Measurements from ENCODE around the gene AEN. TPM values are rescaled to one million over a fixed set of nuclear protein-coding genes. Genes with fewer than 3 reads are reported as not detected.

Gene AEN
- total RNA-seq, 1 experiment from 2014 or later = 36.2 TPM

DNA sequence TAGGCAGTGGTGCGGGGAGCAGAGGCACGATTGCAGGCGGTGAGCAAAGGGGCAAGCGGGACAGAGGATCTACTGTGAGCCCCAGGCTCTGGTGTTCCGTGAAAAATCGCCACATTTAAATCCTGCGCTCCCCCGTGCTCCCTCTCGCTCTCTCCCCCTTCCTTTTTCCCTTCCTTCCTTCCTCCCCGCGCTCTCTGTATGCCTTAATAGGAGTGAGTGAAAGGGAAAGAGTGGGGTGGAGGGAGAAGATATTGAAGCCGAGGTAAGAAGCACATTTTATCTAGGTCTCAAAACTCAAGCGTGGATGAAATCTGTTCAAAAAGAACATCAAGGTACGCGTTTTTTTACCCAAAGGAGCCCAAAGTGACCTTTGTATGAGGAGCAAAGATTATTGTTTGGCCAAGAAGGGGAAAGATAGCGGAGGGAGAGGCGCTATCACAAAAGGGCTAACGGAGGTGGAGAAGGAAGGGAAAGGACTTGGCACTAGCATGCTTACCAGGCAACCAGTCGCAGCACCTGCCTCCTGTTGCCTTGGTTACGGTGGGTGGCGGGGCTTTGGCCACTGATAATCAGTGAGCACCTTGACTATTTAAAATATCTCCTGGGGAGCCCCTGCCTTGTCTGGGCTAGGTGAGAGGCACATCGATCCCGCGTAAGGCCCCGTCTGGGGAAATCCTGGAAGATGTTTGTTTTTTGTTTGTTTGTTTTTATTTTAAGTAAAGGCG lies 14.9 kb upstream of the AEN start (continued):
- no peak for TF ChIP-seq CTCF (IDR thresholded peaks at IDR 0.05 in 2 of 3, conservative IDR thresholded peaks at IDR 0.05 in 1 of 3; ENCODE audit: borderline replicate concordance in 1 of 3, insufficient read depth in 1 of 3, low read depth in 2 of 3, low read length in 2 of 3)
- no peak for TF ChIP-seq RAD21 (IDR thresholded peaks at IDR 0.05; ENCODE audit: low read depth)
- no peak for TF ChIP-seq EGR1 (IDR thresholded peaks at IDR 0.05; ENCODE audit: low read depth)
- no peak for TF ChIP-seq ZFX (IDR thresholded peaks at IDR 0.05)
- no peak for TF ChIP-seq SRF (IDR thresholded peaks at IDR 0.05; ENCODE audit: low read depth)
- no peak for TF ChIP-seq TCF7L2 (IDR thresholded peaks at IDR 0.05; ENCODE audit: borderline replicate concordance, extremely low read depth, insufficient read depth, insufficient read length)
- no peak for TF ChIP-seq POLR2A (IDR thresholded peaks at IDR 0.05; ENCODE audit: borderline replicate concordance, extremely low read depth, insufficient read depth, insufficient read length)
- no peak for TF ChIP-seq CEBPB (IDR thresholded peaks at IDR 0.05; ENCODE audit: low read depth)

- POLR2A ChIA-PET = no interaction called here
- intact Hi-C loops (cut with micrococcal nuclease) = no loop called here
Measured at GRCh38 chr15:88607951-88608350, 13.2 kb upstream of the AEN start.

More at GRCh38 chr15:88607951-88608350, 13.2 kb upstream of the AEN start:
- DNase-seq (ENCODE audit: low read depth, low spot score) (no peak), ATAC-seq (no peak)
- ChIA-PET CTCF (interaction anchor here (1.1 kb wide), 1 partner anchor 9 kb away, joined by 4 read pairs; no protein-coding TSS in a partner anchor), RAD21 (ENCODE audit: low non-redundant PET in 1 of 2, low total read pairs in 2 of 2, uncharacterized antibody in 2 of 2, unreplicated experiment in 2 of 2) (no interaction called here)
- BruUV-seq (replicated peaks) = no TSS peak
- H4K20me1 ChIP-seq (ENCODE audit: insufficient read depth) = no peaks in the 10 kb centered on the region
- peaks cover 0 to 2% of the 10 kb centered on the region in 2 experiments; a peak in 1 of 4 replicates for H3K4me1 ChIP-seq (ENCODE audit: control insufficient read depth in 1 of 2, insufficient read depth in 2 of 2, low read length in 2 of 2)
- H3K4me2 ChIP-seq (ENCODE audit: low read length) = no peak overlapping the region
- H3K4me3 ChIP-seq (replicated peaks in 1 of 2; ENCODE audit: low read depth in 1 of 2, low read length in 2 of 2) = no peak overlapping the region
- no peaks in the 10 kb centered on the region for H3K9me3 ChIP-seq (ENCODE audit: control insufficient read depth in 1 of 2, insufficient read depth in 1 of 2, low read depth in 1 of 2, low read length in 2 of 2)
- H3K9me2 ChIP-seq (ENCODE audit: insufficient read depth) = no peaks in the 10 kb centered on the region
- no peaks in the 10 kb centered on the region for H3K36me3 ChIP-seq (ENCODE audit: control insufficient read depth in 1 of 2, insufficient read depth in 2 of 2, low read length in 2 of 2)
- no peaks in the 10 kb centered on the region for H3K79me2 ChIP-seq (ENCODE audit: insufficient read depth, low read length)
- H3K27ac ChIP-seq (ENCODE audit: low read depth, low read length) = no peak overlapping the region
- peaks cover 40% of the 10 kb centered on the region for H3K27me3 ChIP-seq (ENCODE audit: insufficient read depth, low read length)
- H2AFZ ChIP-seq (ENCODE audit: low read depth, low read length, poor library complexity, severe bottlenecking) = no peak overlapping the region
- no peak for TF ChIP-seq EZH2 (IDR thresholded peaks at IDR 0.05)
- TF ChIP-seq TCF7L2 (IDR thresholded peaks at IDR 0.05; ENCODE audit: borderline replicate concordance, extremely low read depth, insufficient read depth, insufficient read length) = no peak
- no peak for TF ChIP-seq SIN3A (IDR thresholded peaks at IDR 0.05; ENCODE audit: low read depth)
- no peak for TF ChIP-seq RAD21 (IDR thresholded peaks at IDR 0.05; ENCODE audit: low read depth)
- TF ChIP-seq YY1 (IDR thresholded peaks at IDR 0.05; ENCODE audit: extremely low read depth, insufficient replicate concordance, low read depth, low read length) = no peak
- TF ChIP-seq ZNF274 (IDR thresholded peaks at IDR 0.05; ENCODE audit: low read depth, low read length) = no peak
- TF ChIP-seq SP1 (IDR thresholded peaks at IDR 0.05; ENCODE audit: low read depth) = no peak
- no peak for TF ChIP-seq SRF (IDR thresholded peaks at IDR 0.05; ENCODE audit: low read depth)
- no peak for TF ChIP-seq JUND (IDR thresholded peaks at IDR 0.05)
- H3K9ac ChIP-seq (ENCODE audit: low read length) = no peak overlapping the region
